Neural cell (in vitro differentiated cells): Measurements from ENCODE around the gene DIRAS2. TPM values are rescaled to one million over a fixed set of nuclear protein-coding genes. Genes with fewer than 3 reads are reported as not detected.
"Not testable (repeated sequence)": the region's sequence is repeated elsewhere in the genome, so short reads cannot be mapped to it uniquely, and the experiment has no call there.

Source experiments
- H2AFZ ChIP-seq: fragments of 200-600, 300-800 bp; sonication (generic), shearing (Covaris generic); 2 replicates; pipeline ENCODE4 v1.6.0; 2014; ENCODE audit warnings: low read depth, mild to moderate bottlenecking, antibody characterized with exemption, low read length, moderate library complexity
- H3F3A ChIP-seq: fragments of 200-600 bp; shearing (Covaris generic); 2 replicates; pipeline ENCODE4 v1.6.1; 2016; ENCODE audit warnings: mild to moderate bottlenecking, moderate library complexity, mixed read lengths, antibody characterized with exemption, low read length; ENCODE audit not compliant: insufficient read depth, poor library complexity, severe bottlenecking
- H3K27ac ChIP-seq: fragments of 200-600, 300-800 bp; sonication (generic), shearing (Covaris generic); 2 replicates; pipeline ENCODE4 v1.5.1; 2014; ENCODE audit warnings: mild to moderate bottlenecking, low read length, moderate library complexity
- H3K27me3 ChIP-seq: fragments of 300-800, 200-600 bp; sonication (generic), shearing (Covaris generic); 2 replicates; pipeline ENCODE4 v1.6.0; 2014; ENCODE audit warnings: mild to moderate bottlenecking, low read depth, low read length, moderate library complexity; ENCODE audit not compliant: insufficient read depth
- H3K36me3 ChIP-seq: fragments of 300-800, 200-600 bp; sonication (generic), shearing (Covaris generic); 2 replicates; pipeline ENCODE4 v1.5.1; 2014; ENCODE audit warnings: mild to moderate bottlenecking, antibody characterized with exemption, low read length, moderate library complexity; ENCODE audit not compliant: insufficient read depth
- H3K4me2 ChIP-seq: fragments of 300-800, 200-600 bp; sonication (generic), shearing (Covaris generic); 2 replicates; pipeline ENCODE4 v1.6.0; 2014; ENCODE audit warnings: mild to moderate bottlenecking, low read length
- H3K4me3 ChIP-seq: fragments of 300-800, 200-600 bp; sonication (generic), shearing (Covaris generic); 2 replicates; pipeline ENCODE4 v1.5.1; 2014; ENCODE audit warnings: mild to moderate bottlenecking, low read length, moderate library complexity
- H3K79me2 ChIP-seq: fragments of 200-600 bp; shearing (Covaris generic); replicated peaks from 2 replicates; pipeline ENCODE4 v1.6.0; 2014; ENCODE audit warnings: mild to moderate bottlenecking, low read length, moderate library complexity; ENCODE audit not compliant: insufficient read depth
- H3K9ac ChIP-seq: fragments of 300-800, 200-600 bp; sonication (generic), shearing (Covaris generic); 2 replicates; pipeline ENCODE4 v1.6.1; 2016; ENCODE audit warnings: mild to moderate bottlenecking, low read length, mixed read lengths
- H3K9me2 ChIP-seq: fragments of 200-600 bp; shearing (Covaris generic); 2 replicates; pipeline ENCODE4 v1.6.1; 2016; ENCODE audit warnings: mild to moderate bottlenecking, low read length, mixed read lengths; ENCODE audit not compliant: insufficient read depth
- H3K9me3 ChIP-seq: fragments of 200-600, 300-800 bp; sonication (generic), shearing (Covaris generic); 2 replicates; pipeline ENCODE4 v1.6.1; 2016; ENCODE audit warnings: mild to moderate bottlenecking, mixed run types, low read length, moderate library complexity, mixed read lengths
- H4K20me1 ChIP-seq: fragments of 200-600 bp; shearing (Covaris generic); 2 replicates; pipeline ENCODE4 v1.6.1; 2016; ENCODE audit warnings: mild to moderate bottlenecking, mixed run types; ENCODE audit not compliant: insufficient read depth
- CTCF ChIP-seq: fragments of 450-650 bp; IDR thresholded peaks from 2 replicates; pipeline ENCODE4 v1.5.1; 2014; ENCODE audit warnings: antibody characterized with exemption, mild to moderate bottlenecking, moderate library complexity; ENCODE audit not compliant: poor library complexity, severe bottlenecking
- EP300 ChIP-seq: fragments of 450-650 bp; conservative IDR thresholded peaks from 2 replicates; pipeline ENCODE4 v1.6.1; 2014; ENCODE audit warnings: antibody characterized with exemption, mild to moderate bottlenecking, moderate library complexity; ENCODE audit not compliant: poor library complexity, severe bottlenecking
- EZH2 ChIP-seq: fragments of 200-600, 300-800 bp; shearing (Covaris generic), sonication (generic); IDR thresholded peaks from 2 replicates; pipeline ENCODE4 v1.6.1; 2014; ENCODE audit warnings: antibody characterized with exemption, low read length, borderline replicate concordance, mild to moderate bottlenecking; ENCODE audit not compliant: insufficient read depth, poor library complexity, severe bottlenecking
- MXI1 ChIP-seq: fragments of 450-650 bp; conservative IDR thresholded peaks from 2 replicates; pipeline ENCODE4 v1.6.1; 2014; ENCODE audit warnings: antibody characterized with exemption, mild to moderate bottlenecking; ENCODE audit not compliant: poor library complexity, severe bottlenecking
- POLR2AphosphoS5 ChIP-seq: IDR thresholded peaks from 2 replicates; pipeline ENCODE4 v1.6.1; 2012
- RAD21 ChIP-seq: fragments of 450-650 bp; conservative IDR thresholded peaks from 2 replicates; pipeline ENCODE4 v1.6.1; 2014; ENCODE audit warnings: antibody characterized with exemption, mild to moderate bottlenecking, moderate library complexity
- SMC3 ChIP-seq: fragments of 450-650 bp; conservative IDR thresholded peaks from 2 replicates; pipeline ENCODE4 v1.6.1; 2014; ENCODE audit warnings: antibody characterized with exemption, mild to moderate bottlenecking, moderate library complexity; ENCODE audit not compliant: poor library complexity
- TAF1 ChIP-seq: IDR thresholded peaks from 2 replicates; pipeline ENCODE4 v1.6.1; 2012; ENCODE audit warnings: low read depth
- polyA plus RNA-seq: library from polyadenylated mRNA; depleted of rRNA; stranded (reverse); fragments of >200 nt; gene quantifications from 2 replicates; pipeline ENCODE4 v1.2.3, GENCODE V29; 2014
- TF ChIP-seq, protein P1 (sequence below): IDR thresholded peaks from 2 replicates; pipeline ENCODE4 v1.6.1; 2012; ENCODE audit warnings: borderline replicate concordance

DIRAS2 gene
- polyA plus RNA-seq, 1 donor from 2014 or later = 26.7 TPM

DNA sequence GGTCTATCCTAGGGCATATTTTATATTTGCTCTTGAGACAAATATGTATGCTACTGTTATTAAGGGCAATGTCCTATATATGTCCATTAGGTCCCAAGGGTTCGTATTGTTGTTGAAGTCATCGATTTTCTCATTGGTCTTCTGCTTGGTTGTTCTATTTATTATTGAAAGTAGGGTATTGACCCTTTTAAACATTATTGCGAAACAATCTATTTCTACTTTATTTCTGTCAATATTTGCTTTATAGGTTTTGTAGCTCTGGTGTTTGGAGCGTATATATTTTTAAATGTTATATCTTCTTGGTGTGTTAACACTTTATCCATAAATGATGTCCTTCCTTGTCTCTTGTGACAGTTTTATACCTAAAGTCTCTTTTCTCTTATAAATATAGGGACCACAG lies 16.2 kb upstream of the DIRAS2 start:
- no peak overlapping the region for H2AFZ ChIP-seq
- no peak overlapping the region for H3K4me2 ChIP-seq
- no peaks in the 10 kb centered on the region for H3K9me3 ChIP-seq
- no peak overlapping the region for H3K9ac ChIP-seq
- H3K36me3 ChIP-seq = no peaks in the 10 kb centered on the region
- H4K20me1 ChIP-seq = no peaks in the 10 kb centered on the region
- H3K9me2 ChIP-seq = no peaks in the 10 kb centered on the region
- TF ChIP-seq MXI1 = no peak
- no peak for TF ChIP-seq TAF1
- TF ChIP-seq CTCF = no peak
- TF ChIP-seq, protein P1, sequence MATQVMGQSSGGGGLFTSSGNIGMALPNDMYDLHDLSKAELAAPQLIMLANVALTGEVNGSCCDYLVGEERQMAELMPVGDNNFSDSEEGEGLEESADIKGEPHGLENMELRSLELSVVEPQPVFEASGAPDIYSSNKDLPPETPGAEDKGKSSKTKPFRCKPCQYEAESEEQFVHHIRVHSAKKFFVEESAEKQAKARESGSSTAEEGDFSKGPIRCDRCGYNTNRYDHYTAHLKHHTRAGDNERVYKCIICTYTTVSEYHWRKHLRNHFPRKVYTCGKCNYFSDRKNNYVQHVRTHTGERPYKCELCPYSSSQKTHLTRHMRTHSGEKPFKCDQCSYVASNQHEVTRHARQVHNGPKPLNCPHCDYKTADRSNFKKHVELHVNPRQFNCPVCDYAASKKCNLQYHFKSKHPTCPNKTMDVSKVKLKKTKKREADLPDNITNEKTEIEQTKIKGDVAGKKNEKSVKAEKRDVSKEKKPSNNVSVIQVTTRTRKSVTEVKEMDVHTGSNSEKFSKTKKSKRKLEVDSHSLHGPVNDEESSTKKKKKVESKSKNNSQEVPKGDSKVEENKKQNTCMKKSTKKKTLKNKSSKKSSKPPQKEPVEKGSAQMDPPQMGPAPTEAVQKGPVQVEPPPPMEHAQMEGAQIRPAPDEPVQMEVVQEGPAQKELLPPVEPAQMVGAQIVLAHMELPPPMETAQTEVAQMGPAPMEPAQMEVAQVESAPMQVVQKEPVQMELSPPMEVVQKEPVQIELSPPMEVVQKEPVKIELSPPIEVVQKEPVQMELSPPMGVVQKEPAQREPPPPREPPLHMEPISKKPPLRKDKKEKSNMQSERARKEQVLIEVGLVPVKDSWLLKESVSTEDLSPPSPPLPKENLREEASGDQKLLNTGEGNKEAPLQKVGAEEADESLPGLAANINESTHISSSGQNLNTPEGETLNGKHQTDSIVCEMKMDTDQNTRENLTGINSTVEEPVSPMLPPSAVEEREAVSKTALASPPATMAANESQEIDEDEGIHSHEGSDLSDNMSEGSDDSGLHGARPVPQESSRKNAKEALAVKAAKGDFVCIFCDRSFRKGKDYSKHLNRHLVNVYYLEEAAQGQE = no peak
- TF ChIP-seq POLR2AphosphoS5 = no peak
- TF ChIP-seq EP300 = no peak
- H3K27ac ChIP-seq = no peak overlapping the region
- no peaks in the 10 kb centered on the region for H3K79me2 ChIP-seq
- H3K27me3 ChIP-seq = no peaks in the 10 kb centered on the region
- no peaks in the 10 kb centered on the region for H3F3A ChIP-seq
- H3K4me3 ChIP-seq = no peak overlapping the region

DNA sequence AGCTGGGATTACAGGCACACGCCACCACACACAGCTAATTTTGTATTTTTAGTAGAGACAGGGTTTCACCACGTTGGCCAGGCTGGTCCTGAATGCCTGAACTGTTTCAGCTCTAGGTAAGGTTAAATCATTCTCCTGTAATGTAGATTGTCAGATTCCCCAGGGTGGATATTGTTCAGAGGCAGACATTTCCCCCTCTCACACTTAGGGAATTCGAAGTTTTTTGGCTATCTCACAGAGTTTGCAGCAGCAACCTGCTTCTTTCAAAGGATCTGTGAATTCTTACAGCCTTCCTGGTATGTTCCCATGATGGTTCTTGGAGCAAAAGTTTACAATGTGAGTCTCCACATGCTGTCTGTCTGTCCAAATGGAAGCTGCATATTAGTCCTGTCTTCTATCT lies 15.6 kb upstream of the DIRAS2 start:
- H3K4me2 ChIP-seq = no peak overlapping the region
- no peaks in the 10 kb centered on the region for H3K79me2 ChIP-seq
- no peaks in the 10 kb centered on the region for H3K9me2 ChIP-seq
- no peaks in the 10 kb centered on the region for H3K9me3 ChIP-seq
- no peak overlapping the region for H3K27ac ChIP-seq
- H2AFZ ChIP-seq = no peak overlapping the region
- TF ChIP-seq CTCF (no peak), MXI1 (no peak), TAF1 (no peak), EZH2 (no peak), POLR2AphosphoS5 (no peak), EP300 (no peak), SMC3 (no peak), RAD21 (no peak)
- TF ChIP-seq, protein P1 = no peak
- H3K9ac ChIP-seq = no peak overlapping the region
- no peaks in the 10 kb centered on the region for H4K20me1 ChIP-seq
- H3K4me3 ChIP-seq = no peak overlapping the region
- no peaks in the 10 kb centered on the region for H3F3A ChIP-seq
- H3K27me3 ChIP-seq = no peaks in the 10 kb centered on the region
- H3K36me3 ChIP-seq = no peaks in the 10 kb centered on the region

- H3K79me2 ChIP-seq, H3K27me3 ChIP-seq, H3K27ac ChIP-seq, H3F3A ChIP-seq, H3K4me2 ChIP-seq, H3K9me3 ChIP-seq, H3K9ac ChIP-seq, H3K36me3 ChIP-seq, H3K4me3 ChIP-seq, H2AFZ ChIP-seq, H4K20me1 ChIP-seq, H3K9me2 ChIP-seq: not testable (repeated sequence)
Measured at GRCh38 chr9:90656876-90657275, 14.3 kb upstream of the DIRAS2 start.
